WTC11 (cell line): ENCODE measurements around the gene RFX3. TPM values are rescaled to one million over a fixed set of nuclear protein-coding genes. Genes with fewer than 3 reads are reported as not detected.

ENCODE experiments used
- ATAC-seq: fragments of 200-7000 bp; cut with Tn5 transposase; 2 replicates; pipeline ENCODE4 v1.10.0; 2021; ENCODE audit warnings: mild to moderate bottlenecking, moderate library complexity
- CTCF ChIA-PET: fragments of 300-600 bp; sonication (Branson Sonifier 250); formaldehyde crosslinking; loops from one replicate; lab custom pipeline; 2021; ENCODE audit warnings: antibody characterized with exemption; lab: Charles Lee
- POLR2A ChIA-PET: fragments of 350-600 bp; sonication (Branson Sonifier 250); formaldehyde crosslinking; loops from one replicate; lab custom pipeline; 2021; ENCODE audit warnings: antibody characterized with exemption; lab: Charles Lee
- DNase-seq: peaks from one replicate; pipeline ENCODE4 v3.0.0; 2021; ENCODE audit warnings: low spot score
- H3K27ac Mint-ChIP-seq: 2 replicates; pipeline ENCODE4 v1.8.0; 2021; ENCODE audit warnings: mixed read lengths
- H3K27me3 Mint-ChIP-seq: 2 replicates; pipeline ENCODE4 v1.8.0; 2021; ENCODE audit warnings: low read depth, mild to moderate bottlenecking, moderate library complexity, mixed read lengths
- H3K36me3 Mint-ChIP-seq: 2 replicates; pipeline ENCODE4 v1.8.0; 2021; ENCODE audit warnings: mixed read lengths
- H3K4me1 Mint-ChIP-seq: 2 replicates; pipeline ENCODE4 v1.8.0; 2022; ENCODE audit warnings: mixed read lengths
- H3K4me3 Mint-ChIP-seq: 2 replicates; pipeline ENCODE4 v1.8.0; 2021; ENCODE audit warnings: mild to moderate bottlenecking, moderate library complexity, mixed read lengths
- H3K9me3 Mint-ChIP-seq: 2 replicates; pipeline ENCODE4 v1.8.0; 2021; ENCODE audit warnings: mixed read lengths
- EMX1 ChIP-seq: fragments of 250-450 bp; sonication (Bioruptor Pico); IDR thresholded peaks from 2 replicates; pipeline ENCODE4 v1.8.0; 2021; ENCODE audit warnings: mild to moderate bottlenecking
- JUN ChIP-seq: sonication (generic); formaldehyde crosslinking; IDR thresholded peaks from 2 replicates; pipeline ENCODE4 v1.8.0; 2023; ENCODE audit warnings: mild to moderate bottlenecking, missing genetic modification reagents
- SP1 ChIP-seq: sonication (generic); formaldehyde crosslinking; conservative IDR thresholded peaks from 2 replicates; pipeline ENCODE4 v1.8.1; 2022; ENCODE audit warnings: missing genetic modification reagents
- TCF7 ChIP-seq: sonication (generic); formaldehyde crosslinking; IDR thresholded peaks from 2 replicates; pipeline ENCODE4 v1.8.0; 2022; ENCODE audit warnings: mild to moderate bottlenecking, low read depth, missing genetic modification reagents, moderate library complexity
- TEAD1 ChIP-seq: sonication (generic); formaldehyde crosslinking; IDR thresholded peaks from 2 replicates; pipeline ENCODE4 v1.8.0; 2022; ENCODE audit warnings: mild to moderate bottlenecking, missing genetic modification reagents
- TP53 ChIP-seq: sonication (generic); formaldehyde crosslinking; IDR thresholded peaks from 2 replicates; pipeline ENCODE4 v1.8.1; 2023; ENCODE audit warnings: mild to moderate bottlenecking, missing genetic modification reagents
- ZNF423 ChIP-seq: fragments of 250-450 bp; sonication (Bioruptor Pico); IDR thresholded peaks from 2 replicates; pipeline ENCODE4 v2.1.2; 2022; ENCODE audit warnings: mild to moderate bottlenecking, moderate library complexity
- total RNA-seq: library from RNA; stranded (reverse); gene quantifications from 3 replicates; pipeline ENCODE4 v1.2.3, GENCODE V29; 2021
- TF ChIP-seq, protein P1 (sequence below): sonication (generic); formaldehyde crosslinking; IDR thresholded peaks from 2 replicates; pipeline ENCODE4 v1.8.0; 2022; ENCODE audit warnings: missing genetic modification reagents
- TF ChIP-seq, protein P2 (sequence below): sonication (generic); formaldehyde crosslinking; conservative IDR thresholded peaks from 2 replicates; pipeline ENCODE4 v1.8.1; 2022; ENCODE audit warnings: mild to moderate bottlenecking, missing genetic modification reagents
- TF ChIP-seq, protein P3 (sequence below): sonication (generic); formaldehyde crosslinking; IDR thresholded peaks from 2 replicates; pipeline ENCODE4 v1.8.1; 2023; ENCODE audit warnings: mild to moderate bottlenecking, missing genetic modification reagents, moderate library complexity
- TF ChIP-seq, protein P4 (sequence below): sonication (generic); formaldehyde crosslinking; IDR thresholded peaks from 2 replicates; pipeline ENCODE4 v1.8.1; 2022; ENCODE audit warnings: mild to moderate bottlenecking, missing genetic modification reagents, moderate library complexity, borderline replicate concordance
- TF ChIP-seq, protein P5 (sequence below): sonication (generic); formaldehyde crosslinking; IDR thresholded peaks from 2 replicates; pipeline ENCODE4 v1.8.1; 2022; ENCODE audit warnings: low read depth, mild to moderate bottlenecking, moderate library complexity, missing genetic modification reagents, borderline replicate concordance
- TF ChIP-seq, protein P6 (sequence below): sonication (generic); formaldehyde crosslinking; IDR thresholded peaks from 2 replicates; pipeline ENCODE4 v1.8.1; 2023; ENCODE audit warnings: mild to moderate bottlenecking, missing genetic modification reagents
- TF ChIP-seq, protein P7 (sequence below): fragments of 250-450 bp; sonication (Bioruptor Pico); IDR thresholded peaks from 2 replicates; pipeline ENCODE4 v1.9.0; 2021; ENCODE audit warnings: moderate library complexity, mild to moderate bottlenecking, inconsistent platforms, borderline replicate concordance
- TF ChIP-seq, protein P8 (sequence below): sonication (generic); formaldehyde crosslinking; IDR thresholded peaks from 2 replicates; pipeline ENCODE4 v1.8.0; 2023; ENCODE audit warnings: mild to moderate bottlenecking, missing genetic modification reagents

The RFX3 gene
- total RNA-seq, 1 experiment from 2014 or later: 13.7 TPM

DNA sequence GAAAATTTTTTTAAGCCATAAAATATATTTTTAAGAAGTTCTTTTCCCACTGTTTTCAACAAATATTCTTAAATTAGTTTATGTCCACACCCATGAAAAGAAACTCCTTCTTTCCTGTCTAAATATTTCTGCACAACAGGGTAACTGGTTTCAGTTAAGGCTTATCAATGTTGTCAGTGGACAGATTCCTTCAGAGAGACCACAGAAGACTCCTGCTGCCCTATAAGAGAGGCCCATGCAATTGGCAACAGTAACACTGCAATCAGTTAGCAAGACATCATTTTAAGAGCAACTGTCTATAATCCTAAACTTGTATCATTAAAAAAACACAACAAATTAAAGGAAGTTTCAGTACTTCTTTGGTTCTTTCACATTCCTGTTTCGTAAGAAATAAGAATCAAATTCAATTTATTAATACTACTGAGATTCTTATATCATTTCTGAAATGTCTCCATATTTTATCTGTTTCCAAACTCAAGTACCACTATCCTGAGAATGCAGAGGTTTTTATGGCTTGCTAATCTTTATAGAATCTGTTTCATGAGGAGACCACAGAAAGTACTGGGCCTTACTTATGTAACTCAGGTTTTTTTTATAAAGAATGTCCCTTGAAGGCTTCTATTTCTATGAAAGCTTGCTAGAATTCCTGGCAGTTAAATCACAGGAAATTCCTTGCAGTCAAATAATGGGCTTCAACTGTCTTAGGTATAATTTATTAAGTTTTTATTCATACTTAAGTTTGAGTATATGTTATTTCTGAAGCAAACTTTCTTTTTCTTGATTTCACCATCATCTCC is 240.2 kb downstream of the RFX3 start:
- H3K4me1 Mint-ChIP-seq: peaks cover 34% of the 10 kb centered on the region
- no peaks in the 10 kb centered on the region for H3K27me3 Mint-ChIP-seq
- DNase-seq: no peak
- CTCF ChIA-PET: no interaction called here
- TF ChIP-seq, protein P1, sequence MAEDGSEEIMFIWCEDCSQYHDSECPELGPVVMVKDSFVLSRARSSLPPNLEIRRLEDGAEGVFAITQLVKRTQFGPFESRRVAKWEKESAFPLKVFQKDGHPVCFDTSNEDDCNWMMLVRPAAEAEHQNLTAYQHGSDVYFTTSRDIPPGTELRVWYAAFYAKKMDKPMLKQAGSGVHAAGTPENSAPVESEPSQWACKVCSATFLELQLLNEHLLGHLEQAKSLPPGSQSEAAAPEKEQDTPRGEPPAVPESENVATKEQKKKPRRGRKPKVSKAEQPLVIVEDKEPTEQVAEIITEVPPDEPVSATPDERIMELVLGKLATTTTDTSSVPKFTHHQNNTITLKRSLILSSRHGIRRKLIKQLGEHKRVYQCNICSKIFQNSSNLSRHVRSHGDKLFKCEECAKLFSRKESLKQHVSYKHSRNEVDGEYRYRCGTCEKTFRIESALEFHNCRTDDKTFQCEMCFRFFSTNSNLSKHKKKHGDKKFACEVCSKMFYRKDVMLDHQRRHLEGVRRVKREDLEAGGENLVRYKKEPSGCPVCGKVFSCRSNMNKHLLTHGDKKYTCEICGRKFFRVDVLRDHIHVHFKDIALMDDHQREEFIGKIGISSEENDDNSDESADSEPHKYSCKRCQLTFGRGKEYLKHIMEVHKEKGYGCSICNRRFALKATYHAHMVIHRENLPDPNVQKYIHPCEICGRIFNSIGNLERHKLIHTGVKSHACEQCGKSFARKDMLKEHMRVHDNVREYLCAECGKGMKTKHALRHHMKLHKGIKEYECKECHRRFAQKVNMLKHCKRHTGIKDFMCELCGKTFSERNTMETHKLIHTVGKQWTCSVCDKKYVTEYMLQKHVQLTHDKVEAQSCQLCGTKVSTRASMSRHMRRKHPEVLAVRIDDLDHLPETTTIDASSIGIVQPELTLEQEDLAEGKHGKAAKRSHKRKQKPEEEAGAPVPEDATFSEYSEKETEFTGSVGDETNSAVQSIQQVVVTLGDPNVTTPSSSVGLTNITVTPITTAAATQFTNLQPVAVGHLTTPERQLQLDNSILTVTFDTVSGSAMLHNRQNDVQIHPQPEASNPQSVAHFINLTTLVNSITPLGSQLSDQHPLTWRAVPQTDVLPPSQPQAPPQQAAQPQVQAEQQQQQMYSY: no peak
- TF ChIP-seq, protein P2, sequence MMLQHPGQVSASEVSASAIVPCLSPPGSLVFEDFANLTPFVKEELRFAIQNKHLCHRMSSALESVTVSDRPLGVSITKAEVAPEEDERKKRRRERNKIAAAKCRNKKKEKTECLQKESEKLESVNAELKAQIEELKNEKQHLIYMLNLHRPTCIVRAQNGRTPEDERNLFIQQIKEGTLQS (CRISPR knock-in tag): no peak
- TF ChIP-seq TP53 (CRISPR knock-in tag) (no peak), TCF7 (no peak), EMX1 (CRISPR knock-in tag) (no peak)
- TF ChIP-seq, protein P3, sequence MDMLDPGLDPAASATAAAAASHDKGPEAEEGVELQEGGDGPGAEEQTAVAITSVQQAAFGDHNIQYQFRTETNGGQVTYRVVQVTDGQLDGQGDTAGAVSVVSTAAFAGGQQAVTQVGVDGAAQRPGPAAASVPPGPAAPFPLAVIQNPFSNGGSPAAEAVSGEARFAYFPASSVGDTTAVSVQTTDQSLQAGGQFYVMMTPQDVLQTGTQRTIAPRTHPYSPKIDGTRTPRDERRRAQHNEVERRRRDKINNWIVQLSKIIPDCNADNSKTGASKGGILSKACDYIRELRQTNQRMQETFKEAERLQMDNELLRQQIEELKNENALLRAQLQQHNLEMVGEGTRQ (CRISPR knock-in tag): no peak
- TF ChIP-seq, protein P4, sequence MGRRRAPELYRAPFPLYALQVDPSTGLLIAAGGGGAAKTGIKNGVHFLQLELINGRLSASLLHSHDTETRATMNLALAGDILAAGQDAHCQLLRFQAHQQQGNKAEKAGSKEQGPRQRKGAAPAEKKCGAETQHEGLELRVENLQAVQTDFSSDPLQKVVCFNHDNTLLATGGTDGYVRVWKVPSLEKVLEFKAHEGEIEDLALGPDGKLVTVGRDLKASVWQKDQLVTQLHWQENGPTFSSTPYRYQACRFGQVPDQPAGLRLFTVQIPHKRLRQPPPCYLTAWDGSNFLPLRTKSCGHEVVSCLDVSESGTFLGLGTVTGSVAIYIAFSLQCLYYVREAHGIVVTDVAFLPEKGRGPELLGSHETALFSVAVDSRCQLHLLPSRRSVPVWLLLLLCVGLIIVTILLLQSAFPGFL: no peak
- H3K9me3 Mint-ChIP-seq: no peaks in the 10 kb centered on the region
- H3K27ac Mint-ChIP-seq: no peak overlapping the region
- POLR2A ChIA-PET: no interaction called here
- H3K4me3 Mint-ChIP-seq: no peak overlapping the region
- peaks cover 7% of the 10 kb centered on the region for H3K36me3 Mint-ChIP-seq
- ATAC-seq: no peak

DNA sequence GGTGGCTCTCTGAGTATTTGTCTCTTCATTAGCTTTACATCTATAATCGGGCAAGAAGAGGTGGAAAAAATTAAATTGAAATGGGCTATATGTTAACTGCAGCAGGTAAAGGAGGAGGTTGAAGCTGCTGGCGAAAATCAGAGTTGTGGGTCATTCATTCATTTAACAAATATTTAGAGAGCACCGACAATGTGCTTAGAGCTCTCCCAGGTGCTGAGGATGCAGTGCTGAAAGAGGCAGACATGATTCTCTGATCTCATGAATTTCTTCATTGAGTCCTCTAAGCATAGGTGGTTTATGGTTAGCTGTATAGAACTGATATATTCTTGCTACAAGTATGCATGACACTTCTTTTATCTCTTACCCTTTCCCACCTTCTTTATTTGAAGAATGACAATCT is 243.4 kb downstream of the RFX3 start:
- POLR2A ChIA-PET: no interaction called here
- Mint-ChIP-seq H3K4me1 (peaks cover 8% of the 10 kb centered on the region), H3K36me3 (peaks cover under 1% of the 10 kb centered on the region; the same call in 1 of the 2 replicates)
- no peak for DNase-seq
- TF ChIP-seq, protein P5, sequence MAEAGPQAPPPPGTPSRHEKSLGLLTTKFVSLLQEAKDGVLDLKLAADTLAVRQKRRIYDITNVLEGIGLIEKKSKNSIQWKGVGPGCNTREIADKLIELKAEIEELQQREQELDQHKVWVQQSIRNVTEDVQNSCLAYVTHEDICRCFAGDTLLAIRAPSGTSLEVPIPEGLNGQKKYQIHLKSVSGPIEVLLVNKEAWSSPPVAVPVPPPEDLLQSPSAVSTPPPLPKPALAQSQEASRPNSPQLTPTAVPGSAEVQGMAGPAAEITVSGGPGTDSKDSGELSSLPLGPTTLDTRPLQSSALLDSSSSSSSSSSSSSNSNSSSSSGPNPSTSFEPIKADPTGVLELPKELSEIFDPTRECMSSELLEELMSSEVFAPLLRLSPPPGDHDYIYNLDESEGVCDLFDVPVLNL (CRISPR knock-in tag): no peak
- TF ChIP-seq, protein P1: no peak
- TF ChIP-seq SP1 (CRISPR knock-in tag): no peak
- no peak for TF ChIP-seq ZNF423 (CRISPR knock-in tag)
- TF ChIP-seq, protein P6, sequence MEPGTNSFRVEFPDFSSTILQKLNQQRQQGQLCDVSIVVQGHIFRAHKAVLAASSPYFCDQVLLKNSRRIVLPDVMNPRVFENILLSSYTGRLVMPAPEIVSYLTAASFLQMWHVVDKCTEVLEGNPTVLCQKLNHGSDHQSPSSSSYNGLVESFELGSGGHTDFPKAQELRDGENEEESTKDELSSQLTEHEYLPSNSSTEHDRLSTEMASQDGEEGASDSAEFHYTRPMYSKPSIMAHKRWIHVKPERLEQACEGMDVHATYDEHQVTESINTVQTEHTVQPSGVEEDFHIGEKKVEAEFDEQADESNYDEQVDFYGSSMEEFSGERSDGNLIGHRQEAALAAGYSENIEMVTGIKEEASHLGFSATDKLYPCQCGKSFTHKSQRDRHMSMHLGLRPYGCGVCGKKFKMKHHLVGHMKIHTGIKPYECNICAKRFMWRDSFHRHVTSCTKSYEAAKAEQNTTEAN (CRISPR knock-in tag): no peak
- TF ChIP-seq, protein P7, sequence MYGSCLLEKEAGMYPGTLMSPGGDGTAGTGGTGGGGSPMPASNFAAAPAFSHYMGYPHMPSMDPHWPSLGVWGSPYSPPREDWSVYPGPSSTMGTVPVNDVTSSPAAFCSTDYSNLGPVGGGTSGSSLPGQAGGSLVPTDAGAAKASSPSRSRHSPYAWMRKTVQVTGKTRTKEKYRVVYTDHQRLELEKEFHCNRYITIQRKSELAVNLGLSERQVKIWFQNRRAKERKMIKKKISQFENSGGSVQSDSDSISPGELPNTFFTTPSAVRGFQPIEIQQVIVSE (CRISPR knock-in tag): no peak
- TF ChIP-seq JUN: no peak
- no peak for TF ChIP-seq TEAD1
- TF ChIP-seq, protein P8, sequence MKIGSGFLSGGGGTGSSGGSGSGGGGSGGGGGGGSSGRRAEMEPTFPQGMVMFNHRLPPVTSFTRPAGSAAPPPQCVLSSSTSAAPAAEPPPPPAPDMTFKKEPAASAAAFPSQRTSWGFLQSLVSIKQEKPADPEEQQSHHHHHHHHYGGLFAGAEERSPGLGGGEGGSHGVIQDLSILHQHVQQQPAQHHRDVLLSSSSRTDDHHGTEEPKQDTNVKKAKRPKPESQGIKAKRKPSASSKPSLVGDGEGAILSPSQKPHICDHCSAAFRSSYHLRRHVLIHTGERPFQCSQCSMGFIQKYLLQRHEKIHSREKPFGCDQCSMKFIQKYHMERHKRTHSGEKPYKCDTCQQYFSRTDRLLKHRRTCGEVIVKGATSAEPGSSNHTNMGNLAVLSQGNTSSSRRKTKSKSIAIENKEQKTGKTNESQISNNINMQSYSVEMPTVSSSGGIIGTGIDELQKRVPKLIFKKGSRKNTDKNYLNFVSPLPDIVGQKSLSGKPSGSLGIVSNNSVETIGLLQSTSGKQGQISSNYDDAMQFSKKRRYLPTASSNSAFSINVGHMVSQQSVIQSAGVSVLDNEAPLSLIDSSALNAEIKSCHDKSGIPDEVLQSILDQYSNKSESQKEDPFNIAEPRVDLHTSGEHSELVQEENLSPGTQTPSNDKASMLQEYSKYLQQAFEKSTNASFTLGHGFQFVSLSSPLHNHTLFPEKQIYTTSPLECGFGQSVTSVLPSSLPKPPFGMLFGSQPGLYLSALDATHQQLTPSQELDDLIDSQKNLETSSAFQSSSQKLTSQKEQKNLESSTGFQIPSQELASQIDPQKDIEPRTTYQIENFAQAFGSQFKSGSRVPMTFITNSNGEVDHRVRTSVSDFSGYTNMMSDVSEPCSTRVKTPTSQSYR (CRISPR knock-in tag): no peak
- TF ChIP-seq, all 79 proteins: peak for 0
- ATAC-seq: no peak
- CTCF ChIA-PET: interaction anchor here (1.2 kb wide), 1 partner anchor 159 kb away, joined by 3 read pairs; no protein-coding TSS in a partner anchor
- Mint-ChIP-seq H3K9me3 (no peaks in the 10 kb centered on the region), H3K4me3 (no peak overlapping the region), H3K27me3 (no peaks in the 10 kb centered on the region), H3K27ac (no peak overlapping the region)
